ENCODE measurements around the gene TPI1.

DNA sequence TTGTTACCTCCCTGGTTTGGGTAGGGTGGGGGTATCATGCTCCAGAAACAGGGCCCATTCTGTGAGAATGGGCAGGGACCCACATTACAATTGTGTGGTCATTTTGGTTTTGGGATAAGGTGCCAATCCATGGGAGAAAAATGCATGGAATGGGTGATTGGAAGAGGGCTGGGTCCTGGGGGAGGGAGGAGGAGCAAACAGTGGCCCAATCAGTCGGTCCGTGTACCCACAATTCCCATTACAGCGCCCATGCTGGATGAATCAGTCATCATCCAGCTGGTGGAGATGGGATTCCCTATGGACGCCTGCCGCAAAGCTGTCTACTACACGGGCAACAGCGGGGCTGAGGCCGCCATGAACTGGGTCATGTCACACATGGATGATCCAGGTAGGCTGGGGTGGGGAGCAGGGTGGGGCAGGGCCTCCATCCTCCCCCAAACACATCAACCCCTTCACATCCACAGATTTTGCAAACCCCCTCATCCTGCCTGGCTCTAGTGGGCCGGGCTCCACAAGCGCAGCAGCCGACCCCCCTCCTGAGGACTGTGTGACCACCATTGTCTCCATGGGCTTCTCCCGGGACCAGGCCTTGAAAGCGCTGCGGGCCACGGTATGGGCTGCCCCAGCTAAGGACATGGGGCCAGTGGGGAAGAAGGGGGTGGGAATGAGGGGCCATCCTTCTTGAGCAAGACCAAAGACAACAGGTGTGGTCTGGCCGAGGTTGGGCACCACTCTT lies 3.6 kb upstream of the TPI1 start:
- TF ChIP-seq POLR2AphosphoS5 (IDR thresholded peaks at IDR 0.05) (no peak), POLR2A (IDR thresholded peaks at IDR 0.05; ENCODE audit: low read depth) (no peak), EP300 (IDR thresholded peaks at IDR 0.05) (no peak)
- TF ChIP-seq, protein P1, sequence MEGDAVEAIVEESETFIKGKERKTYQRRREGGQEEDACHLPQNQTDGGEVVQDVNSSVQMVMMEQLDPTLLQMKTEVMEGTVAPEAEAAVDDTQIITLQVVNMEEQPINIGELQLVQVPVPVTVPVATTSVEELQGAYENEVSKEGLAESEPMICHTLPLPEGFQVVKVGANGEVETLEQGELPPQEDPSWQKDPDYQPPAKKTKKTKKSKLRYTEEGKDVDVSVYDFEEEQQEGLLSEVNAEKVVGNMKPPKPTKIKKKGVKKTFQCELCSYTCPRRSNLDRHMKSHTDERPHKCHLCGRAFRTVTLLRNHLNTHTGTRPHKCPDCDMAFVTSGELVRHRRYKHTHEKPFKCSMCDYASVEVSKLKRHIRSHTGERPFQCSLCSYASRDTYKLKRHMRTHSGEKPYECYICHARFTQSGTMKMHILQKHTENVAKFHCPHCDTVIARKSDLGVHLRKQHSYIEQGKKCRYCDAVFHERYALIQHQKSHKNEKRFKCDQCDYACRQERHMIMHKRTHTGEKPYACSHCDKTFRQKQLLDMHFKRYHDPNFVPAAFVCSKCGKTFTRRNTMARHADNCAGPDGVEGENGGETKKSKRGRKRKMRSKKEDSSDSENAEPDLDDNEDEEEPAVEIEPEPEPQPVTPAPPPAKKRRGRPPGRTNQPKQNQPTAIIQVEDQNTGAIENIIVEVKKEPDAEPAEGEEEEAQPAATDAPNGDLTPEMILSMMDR (IDR thresholded peaks at IDR 0.05): no peak

Data from esophagus muscularis mucosa (tissue), 4 donors.